OCI-LY7 (cell line): Measurements from ENCODE around the gene LRRC36.

Experiments used
- EZH2phosphoT487 ChIP-seq: fragments of 200-600 bp; sonication (generic); IDR thresholded peaks from 2 replicates; pipeline ENCODE4 v1.6.1; 2018; ENCODE audit warnings: low read depth, borderline replicate concordance, mild to moderate bottlenecking, mixed run types, antibody characterized with exemption, low read length, moderate library complexity, mixed read lengths
- TF ChIP-seq, protein P1 (sequence below): fragments of 200-600 bp; sonication (generic); conservative IDR thresholded peaks from 2 replicates; pipeline ENCODE4 v1.5.1; 2014; ENCODE audit warnings: mild to moderate bottlenecking, antibody characterized with exemption, low read length, moderate library complexity, mixed read lengths

DNA sequence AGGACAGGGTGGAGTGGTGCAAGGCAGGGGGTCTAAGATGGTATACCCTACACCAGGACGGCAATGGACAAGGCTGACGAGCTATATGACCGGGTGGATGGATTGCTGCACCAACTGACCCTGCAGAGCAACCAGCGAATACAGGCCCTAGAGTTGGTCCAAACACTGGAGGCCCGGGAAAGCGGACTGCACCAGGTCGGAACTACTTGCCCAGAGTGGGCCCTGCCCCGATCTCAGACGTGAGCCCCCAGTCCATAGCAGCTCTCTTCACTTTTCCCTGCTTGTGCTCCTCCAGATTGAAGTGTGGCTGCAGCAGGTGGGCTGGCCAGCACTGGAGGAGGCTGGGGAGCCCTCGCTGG lies 44.2 kb upstream of the LRRC36 start:
- TF ChIP-seq, protein P1, sequence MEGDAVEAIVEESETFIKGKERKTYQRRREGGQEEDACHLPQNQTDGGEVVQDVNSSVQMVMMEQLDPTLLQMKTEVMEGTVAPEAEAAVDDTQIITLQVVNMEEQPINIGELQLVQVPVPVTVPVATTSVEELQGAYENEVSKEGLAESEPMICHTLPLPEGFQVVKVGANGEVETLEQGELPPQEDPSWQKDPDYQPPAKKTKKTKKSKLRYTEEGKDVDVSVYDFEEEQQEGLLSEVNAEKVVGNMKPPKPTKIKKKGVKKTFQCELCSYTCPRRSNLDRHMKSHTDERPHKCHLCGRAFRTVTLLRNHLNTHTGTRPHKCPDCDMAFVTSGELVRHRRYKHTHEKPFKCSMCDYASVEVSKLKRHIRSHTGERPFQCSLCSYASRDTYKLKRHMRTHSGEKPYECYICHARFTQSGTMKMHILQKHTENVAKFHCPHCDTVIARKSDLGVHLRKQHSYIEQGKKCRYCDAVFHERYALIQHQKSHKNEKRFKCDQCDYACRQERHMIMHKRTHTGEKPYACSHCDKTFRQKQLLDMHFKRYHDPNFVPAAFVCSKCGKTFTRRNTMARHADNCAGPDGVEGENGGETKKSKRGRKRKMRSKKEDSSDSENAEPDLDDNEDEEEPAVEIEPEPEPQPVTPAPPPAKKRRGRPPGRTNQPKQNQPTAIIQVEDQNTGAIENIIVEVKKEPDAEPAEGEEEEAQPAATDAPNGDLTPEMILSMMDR, result no peak
- no peak for TF ChIP-seq EZH2phosphoT487
